ENCODE measurements around the gene SOHLH2.

The SOHLH2 gene

DNA sequence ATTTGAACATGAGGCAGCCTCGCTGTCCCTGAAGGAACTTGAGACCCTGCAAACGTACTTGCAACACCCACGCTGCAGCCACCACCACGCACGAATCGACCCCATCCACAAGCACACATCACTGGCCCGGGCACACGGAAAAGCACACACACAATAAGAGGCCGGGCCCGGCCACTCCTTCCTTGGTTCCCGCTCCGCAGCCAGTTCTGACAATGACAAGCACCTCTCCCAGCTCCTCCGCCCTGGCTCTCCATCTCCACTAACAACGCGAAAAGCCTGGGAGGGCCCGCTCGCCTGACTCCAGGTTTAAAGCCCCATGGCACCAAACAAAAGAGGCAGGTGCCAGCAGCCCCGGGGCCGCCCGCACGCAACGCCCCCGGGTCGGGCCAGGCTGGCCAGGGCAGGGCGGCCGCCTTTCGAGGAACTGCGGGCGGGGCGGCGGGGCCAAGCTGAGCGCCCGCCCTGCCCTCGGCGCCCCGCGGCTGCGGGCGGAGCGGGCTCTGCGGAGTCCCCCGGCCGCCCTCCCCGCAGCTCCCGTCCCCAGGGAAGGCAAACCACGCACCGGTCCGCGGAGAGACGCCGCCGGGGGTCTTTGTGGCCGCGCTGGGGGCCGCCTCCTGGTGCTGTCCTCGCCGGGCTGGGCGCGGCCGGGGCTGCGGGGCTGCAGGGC is 83.7 kb downstream of the SOHLH2 start:
- DNase-seq = peak; percentile 11

DNA sequence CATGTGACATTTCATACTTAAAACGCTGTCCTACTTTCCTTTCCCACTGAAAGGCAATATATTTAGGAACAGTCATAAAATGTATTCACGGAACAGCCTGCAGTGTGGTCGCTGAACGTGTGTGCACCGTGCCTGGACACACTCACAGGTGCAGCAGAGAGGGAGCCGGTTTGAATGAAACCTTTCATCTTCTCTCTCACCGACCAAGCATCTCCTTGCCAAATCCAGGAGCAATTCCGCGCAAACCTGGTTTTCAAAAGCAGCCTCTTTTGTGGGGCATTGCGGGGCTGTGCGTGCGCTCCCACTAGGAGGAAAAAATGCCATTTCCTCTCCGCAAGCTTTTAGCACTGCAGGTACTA is 84.2 kb downstream of the SOHLH2 start:
- peak; percentile 23 for DNase-seq

DNA sequence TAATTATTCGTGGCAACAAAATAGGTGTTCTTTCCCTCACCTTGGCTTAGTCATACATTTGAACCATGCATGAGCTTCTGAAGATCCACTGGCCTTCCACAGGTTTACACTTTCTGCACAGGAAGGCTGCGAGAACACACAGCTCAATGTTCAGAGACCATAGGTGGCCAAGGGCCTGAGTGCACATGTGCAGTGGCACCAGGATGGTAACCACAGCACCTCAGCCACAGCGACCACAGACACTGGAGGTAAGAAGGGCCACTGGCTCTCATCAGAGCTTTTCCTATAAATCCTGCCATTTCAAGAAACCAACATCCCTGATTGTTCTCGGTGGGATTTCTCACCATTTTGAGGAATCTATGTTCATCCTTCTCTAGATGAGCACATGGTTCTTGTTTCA is 84.8 kb downstream of the SOHLH2 start:
- no peak for DNase-seq

DNA sequence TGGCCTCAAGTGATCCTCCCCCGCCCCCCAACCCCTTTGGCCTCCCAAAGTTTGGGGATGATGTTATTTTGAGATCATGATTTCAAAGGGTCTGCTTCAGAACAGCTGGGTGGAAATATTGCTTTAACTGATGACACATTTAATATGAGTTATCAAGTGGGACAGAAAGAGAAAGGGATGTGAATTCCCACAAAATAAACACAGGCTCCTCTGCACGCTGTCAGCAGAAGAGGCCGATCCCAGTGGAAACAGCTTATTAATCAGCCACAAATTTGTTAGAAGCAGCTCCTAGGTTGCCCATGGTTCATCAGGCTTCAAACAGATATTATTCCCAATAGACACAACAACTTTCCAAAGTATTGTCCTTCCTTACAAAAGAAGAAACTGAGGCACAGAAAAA is 87.9 kb downstream of the SOHLH2 start:
- DNase-seq = no peak

DNA sequence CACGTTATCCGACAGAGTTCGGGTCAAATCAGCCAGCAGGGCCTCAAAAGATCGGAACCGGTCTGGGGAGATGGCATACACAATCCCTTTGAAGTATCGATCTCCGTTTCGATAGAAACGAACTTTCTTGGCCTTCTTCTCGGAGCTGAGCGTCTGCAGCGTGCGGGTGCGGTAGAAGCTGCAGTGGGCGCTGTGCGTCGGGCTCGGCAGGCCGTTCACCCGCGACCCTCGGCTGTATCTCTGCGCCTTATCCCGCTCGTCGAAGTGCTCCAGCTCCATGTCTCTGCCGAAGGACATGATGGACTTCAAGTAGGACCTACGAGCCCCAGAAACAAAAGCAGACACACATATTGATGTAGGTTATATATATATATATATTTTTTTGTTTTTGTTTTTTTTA is 88.5 kb downstream of the SOHLH2 start:
- DNase-seq = no peak

DNA sequence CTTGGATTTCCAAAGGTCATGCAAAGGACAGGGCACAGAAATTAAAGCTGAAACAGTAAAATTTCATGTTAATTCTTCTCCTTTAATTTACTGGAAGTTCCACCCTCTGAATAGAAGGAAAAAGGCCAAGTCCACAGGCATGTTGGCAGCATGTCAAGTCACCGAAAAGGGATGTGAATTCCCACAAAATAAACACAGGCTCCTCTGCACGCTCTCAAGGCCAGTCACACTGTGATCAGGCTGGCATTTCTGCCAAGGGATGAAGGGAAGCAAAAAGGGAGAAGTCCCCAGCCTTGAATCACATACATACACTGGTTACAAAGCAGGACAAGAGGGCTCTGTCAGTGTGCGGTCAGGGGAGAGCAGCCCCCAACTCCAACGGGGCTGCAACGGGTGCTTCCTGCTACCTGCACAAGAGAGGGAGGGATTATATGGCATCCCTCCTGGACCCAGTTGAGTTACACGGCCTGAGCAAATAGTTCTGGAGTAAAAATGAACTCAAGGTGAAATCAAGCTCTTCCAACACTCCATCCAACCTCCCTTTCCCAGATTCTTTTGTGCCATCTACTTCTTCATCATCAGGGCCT is 90.0 kb downstream of the SOHLH2 start:
- no peak for DNase-seq

All from DMS79 (cell line).